NCI-H226 (cell line): Measurements from ENCODE around the gene AXIN1.
"Not testable (repeated sequence)": the region's sequence is repeated elsewhere in the genome, so short reads cannot be mapped to it uniquely, and the experiment has no call there.

Experiments used
- DNase-seq: peaks from one replicate; pipeline ENCODE4 v3.0.0-alpha.2; 2015

Gene AXIN1

GRCh38 chr16:352547-353403 lies at the start of gene AXIN1:
Gene AXIN1 (minus strand): TSS chr16:352723. CDS start chr16:347025, 5,698 bp downstream.
- DNase-seq = peak; percentile 89

- DNase-seq = peak; percentile 66
Measured at GRCh38 chr16:401468-402348, 49.2 kb upstream of the AXIN1 start, which contains the start of gene DECR2. Gene DECR2 (plus strand): TSS chr16:401885. CDS start chr16:401964, 79 bp downstream.

GRCh38 chr16:400061-400591 lies 47.6 kb upstream of the AXIN1 start:
- no peak for DNase-seq

GRCh38 chr16:399340-400019 lies 47.0 kb upstream of the AXIN1 start:
- DNase-seq = no peak

GRCh38 chr16:398561-399339 lies 46.2 kb upstream of the AXIN1 start:
- DNase-seq = no peak

GRCh38 chr16:397736-398332 lies 45.3 kb upstream of the AXIN1 start:
- DNase-seq = no peak

- DNase-seq = peak; percentile 49
Measured at GRCh38 chr16:397135-397661, 44.7 kb upstream of the AXIN1 start, which contains the start of gene NME4. Gene NME4 (plus strand): TSS chr16:397199. CDS start chr16:397223, 24 bp downstream.

- no peak for DNase-seq
Measured at GRCh38 chr16:396605-397004, 44.1 kb upstream of the AXIN1 start.

GRCh38 chr16:396199-396598 lies 43.7 kb upstream of the AXIN1 start:
- no peak for DNase-seq

- no peak for DNase-seq
Measured at GRCh38 chr16:392450-393030, 40.0 kb upstream of the AXIN1 start.

- peak; percentile 47 for DNase-seq
Measured at GRCh38 chr16:391885-392335, 39.4 kb upstream of the AXIN1 start.

GRCh38 chr16:389352-389751 lies 36.8 kb upstream of the AXIN1 start:
- DNase-seq = no peak

- DNase-seq = not testable (repeated sequence)
Measured at GRCh38 chr16:387761-388666, 35.5 kb upstream of the AXIN1 start.

GRCh38 chr16:386641-387156 lies 34.2 kb upstream of the AXIN1 start:
- no peak for DNase-seq

GRCh38 chr16:383326-384051 lies 31.0 kb upstream of the AXIN1 start:
- DNase-seq = no peak

GRCh38 chr16:381789-382717 lies 29.5 kb upstream of the AXIN1 start, which contains the start of gene PGAP6:
Gene PGAP6 (minus strand): TSS chr16:381978. CDS start chr16:381821, 157 bp downstream.
- peak; percentile 35 for DNase-seq
